RWPE2 (cell line): ENCODE results near the gene EEF2K.

Experiments used
- ATAC-seq: fragments of 200-7000 bp; cut with Tn5 transposase; 3 replicates; pipeline ENCODE4 v1.9.1; 2021; ENCODE audit warnings: low read depth
- DNase-seq: peaks from one replicate; pipeline ENCODE4 v3.0.0-alpha.2; 2020; ENCODE audit warnings: low spot score
- H3K27ac ChIP-seq: fragments of 450-650 bp; 2 replicates; pipeline ENCODE4 v1.5.1; 2017; ENCODE audit warnings: mild to moderate bottlenecking; ENCODE audit not compliant: poor library complexity, severe bottlenecking
- H3K27me3 ChIP-seq: fragments of 250-450 bp; sonication (Bioruptor Pico); 2 replicates; pipeline ENCODE4 v1.5.1; 2021; ENCODE audit warnings: mild to moderate bottlenecking, moderate library complexity; ENCODE audit not compliant: insufficient read depth, poor library complexity, severe bottlenecking
- H3K36me3 ChIP-seq: fragments of 250-450 bp; sonication (Bioruptor Pico); 2 replicates; pipeline ENCODE4 v1.5.1; 2020; ENCODE audit warnings: low read depth, mild to moderate bottlenecking, moderate library complexity
- H3K4me1 ChIP-seq: fragments of 250-450 bp; sonication (Bioruptor Pico); 2 replicates; pipeline ENCODE4 v1.5.1; 2021; ENCODE audit warnings: mild to moderate bottlenecking, moderate library complexity; ENCODE audit not compliant: insufficient read depth, poor library complexity, severe bottlenecking
- H3K4me3 ChIP-seq: fragments of 250-450 bp; sonication (Bioruptor Pico); 2 replicates; pipeline ENCODE4 v1.5.1; 2021; ENCODE audit warnings: mild to moderate bottlenecking, moderate library complexity; ENCODE audit not compliant: severe bottlenecking
- H3K9me3 ChIP-seq: fragments of 250-450 bp; sonication (Bioruptor Pico); 2 replicates; pipeline ENCODE4 v1.5.1; 2021; ENCODE audit warnings: mild to moderate bottlenecking, moderate library complexity; ENCODE audit not compliant: severe bottlenecking
- TF ChIP-seq, protein P1 (sequence below): fragments of 450-650 bp; IDR thresholded peaks from one replicate; pipeline ENCODE4 v1.5.1; 2017; ENCODE audit warnings: mild to moderate bottlenecking, moderate library complexity; ENCODE audit not compliant: poor library complexity, severe bottlenecking

Gene EEF2K

DNA sequence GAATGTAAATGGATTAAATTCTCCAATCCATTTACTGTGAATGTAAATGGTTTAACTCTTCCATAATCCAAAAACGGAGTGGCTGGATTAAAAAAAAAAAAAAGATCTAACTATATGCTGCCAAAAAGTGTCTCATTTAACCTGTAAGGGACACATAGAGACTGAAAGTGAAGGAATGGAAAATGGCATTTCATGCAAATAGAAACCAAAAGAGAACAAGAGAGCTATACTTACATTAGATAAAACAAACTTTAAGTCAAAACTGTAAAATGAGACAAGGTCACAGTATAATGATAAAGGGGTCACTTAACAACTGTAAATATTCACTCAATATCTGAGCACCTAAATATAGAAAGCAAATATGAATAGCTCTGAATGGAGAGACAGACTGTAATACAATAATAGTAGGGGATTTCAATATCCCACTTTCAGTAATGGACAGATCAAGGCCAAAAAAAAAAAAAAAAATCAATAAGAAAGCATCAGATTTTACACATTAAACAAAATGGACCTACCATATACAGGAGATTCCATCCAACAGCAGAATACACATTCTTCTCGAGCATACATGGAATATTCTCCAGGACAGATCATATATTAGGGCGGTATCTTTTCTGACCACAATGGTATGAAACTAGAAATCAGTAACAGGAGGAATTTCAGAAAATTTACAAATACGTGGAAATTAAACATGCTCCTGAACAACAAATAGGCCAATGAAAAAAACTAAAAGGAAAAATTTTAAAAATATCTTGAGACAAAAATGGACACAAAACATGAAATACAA lies 132.0 kb downstream of the EEF2K start:
- peaks cover 15% of the 10 kb centered on the region for H3K9me3 ChIP-seq
- H3K27ac ChIP-seq, result no peak overlapping the region
- no peaks in the 10 kb centered on the region for H3K4me1 ChIP-seq
- H3K27me3 ChIP-seq, result no peaks in the 10 kb centered on the region
- ATAC-seq (no peak), DNase-seq (no peak)
- H3K36me3 ChIP-seq, result peaks cover 71% of the 10 kb centered on the region
- no peak overlapping the region for H3K4me3 ChIP-seq
- TF ChIP-seq, protein P1, sequence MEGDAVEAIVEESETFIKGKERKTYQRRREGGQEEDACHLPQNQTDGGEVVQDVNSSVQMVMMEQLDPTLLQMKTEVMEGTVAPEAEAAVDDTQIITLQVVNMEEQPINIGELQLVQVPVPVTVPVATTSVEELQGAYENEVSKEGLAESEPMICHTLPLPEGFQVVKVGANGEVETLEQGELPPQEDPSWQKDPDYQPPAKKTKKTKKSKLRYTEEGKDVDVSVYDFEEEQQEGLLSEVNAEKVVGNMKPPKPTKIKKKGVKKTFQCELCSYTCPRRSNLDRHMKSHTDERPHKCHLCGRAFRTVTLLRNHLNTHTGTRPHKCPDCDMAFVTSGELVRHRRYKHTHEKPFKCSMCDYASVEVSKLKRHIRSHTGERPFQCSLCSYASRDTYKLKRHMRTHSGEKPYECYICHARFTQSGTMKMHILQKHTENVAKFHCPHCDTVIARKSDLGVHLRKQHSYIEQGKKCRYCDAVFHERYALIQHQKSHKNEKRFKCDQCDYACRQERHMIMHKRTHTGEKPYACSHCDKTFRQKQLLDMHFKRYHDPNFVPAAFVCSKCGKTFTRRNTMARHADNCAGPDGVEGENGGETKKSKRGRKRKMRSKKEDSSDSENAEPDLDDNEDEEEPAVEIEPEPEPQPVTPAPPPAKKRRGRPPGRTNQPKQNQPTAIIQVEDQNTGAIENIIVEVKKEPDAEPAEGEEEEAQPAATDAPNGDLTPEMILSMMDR, result no peak
